Activated CD8-positive, alpha-beta T cell treated with anti-CD3 and anti-CD28 coated beads for 36 hours (primary cell): Measurements from ENCODE around the gene ARG2. TPM values are rescaled to one million over a fixed set of nuclear protein-coding genes. Genes with fewer than 3 reads are reported as not detected.

Experiments
- ATAC-seq: fragments of 200-7000 bp; cut with Tn5 transposase; one replicate; pipeline ENCODE4 v1.10.0; 2021; ENCODE audit warnings: mild to moderate bottlenecking, moderate library complexity
- CTCF ChIA-PET: fragments of 350-600 bp; sonication (Branson Sonifier 250); formaldehyde crosslinking; loops from one replicate; lab custom pipeline; 2021; ENCODE audit warnings: antibody characterized with exemption; lab: Charles Lee
- POLR2A ChIA-PET: fragments of 350-600 bp; sonication (Branson Sonifier 250); formaldehyde crosslinking; loops from one replicate; lab custom pipeline; 2021; ENCODE audit warnings: antibody characterized with exemption; lab: Charles Lee
- DNase-seq: peaks from one replicate; pipeline ENCODE4 v3.0.0-alpha.2; 2020
- H3K27ac Mint-ChIP-seq: one replicate; pipeline ENCODE4 v1.8.0; 2021; ENCODE audit warnings: mild to moderate bottlenecking, mixed read lengths
- H3K27me3 Mint-ChIP-seq: one replicate; pipeline ENCODE4 v1.8.0; 2021; ENCODE audit warnings: mixed read lengths
- H3K36me3 Mint-ChIP-seq: one replicate; pipeline ENCODE4 v1.8.0; 2021; ENCODE audit warnings: low read depth, mixed read lengths
- H3K4me1 Mint-ChIP-seq: one replicate; pipeline ENCODE4 v1.8.0; 2021; ENCODE audit warnings: low read depth, mixed read lengths
- H3K4me3 Mint-ChIP-seq: one replicate; pipeline ENCODE4 v1.8.0; 2021; ENCODE audit warnings: mild to moderate bottlenecking, moderate library complexity, mixed read lengths
- H3K9me3 Mint-ChIP-seq: one replicate; pipeline ENCODE4 v1.8.0; 2021; ENCODE audit warnings: mixed read lengths
- intact Hi-C: fragments of 100-400 bp; cut with micrococcal nuclease; formaldehyde crosslinking; loops from one replicate; pipeline ENCODE4 v1.10.0; 2022
- total RNA-seq, 2 experiments: library from RNA; stranded (reverse); gene quantifications; one replicate each; pipeline ENCODE4 v1.2.3, GENCODE V29; 2021
- TF ChIP-seq, protein P1 (sequence below): fragments of 200-600 bp; IDR thresholded peaks from one replicate; pipeline ENCODE4 v1.8.0; 2022; ENCODE audit warnings: antibody characterized with exemption, mild to moderate bottlenecking

The ARG2 gene
- total RNA-seq, result 1 to 10 TPM; 9.9 TPM

DNA sequence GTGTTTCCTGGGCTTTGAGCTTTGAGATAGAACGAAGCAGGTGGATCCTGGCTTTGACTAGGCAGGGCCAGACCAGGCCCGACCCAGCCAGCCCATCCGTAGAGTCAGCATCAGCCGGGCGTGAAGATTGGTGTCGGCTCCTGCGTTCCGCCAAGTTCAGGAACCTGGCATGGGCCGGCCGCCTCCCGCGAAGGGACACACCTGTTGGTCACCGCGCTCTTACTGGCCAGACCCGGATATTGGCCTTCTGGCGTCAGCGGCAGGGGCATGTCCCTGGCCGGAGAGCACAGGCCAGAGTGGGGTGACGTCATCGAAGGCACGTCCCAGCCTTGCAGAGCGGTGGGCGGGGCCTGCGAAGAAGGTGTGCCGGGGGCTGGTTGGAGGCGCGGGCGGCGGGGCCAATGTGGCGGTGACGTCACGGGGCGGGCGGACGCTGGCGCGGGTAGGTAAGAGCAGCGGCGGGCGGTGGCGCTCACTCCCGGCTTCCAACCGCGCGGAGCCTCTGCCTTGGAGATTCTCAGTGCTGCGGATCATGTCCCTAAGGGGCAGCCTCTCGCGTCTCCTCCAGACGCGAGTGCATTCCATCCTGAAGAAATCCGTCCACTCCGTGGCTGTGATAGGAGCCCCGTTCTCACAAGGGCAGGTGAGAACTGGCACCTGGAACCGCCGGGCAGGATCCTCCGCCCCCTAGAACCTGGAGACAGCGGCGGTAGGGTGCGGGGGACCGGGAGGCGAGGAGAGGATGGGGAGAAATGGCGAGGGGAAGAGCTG lies at the start of gene ARG2:
Gene ARG2 (plus strand): TSS at position 475 of the 771 bp plus-strand sequence. CDS start 58 bp downstream, at position 533.
- Mint-ChIP-seq H3K27ac (peak within 1 kb of the TSS; percentile 78), H3K36me3 (no peaks in the 10 kb centered on the region), H3K4me1 (peaks cover 27% of the 10 kb centered on the region), H3K27me3 (peaks cover 12% of the 10 kb centered on the region), H3K9me3 (no peaks in the 10 kb centered on the region), H3K4me3 (peak within 1 kb of the TSS; percentile 83)
- TF ChIP-seq, protein P1, sequence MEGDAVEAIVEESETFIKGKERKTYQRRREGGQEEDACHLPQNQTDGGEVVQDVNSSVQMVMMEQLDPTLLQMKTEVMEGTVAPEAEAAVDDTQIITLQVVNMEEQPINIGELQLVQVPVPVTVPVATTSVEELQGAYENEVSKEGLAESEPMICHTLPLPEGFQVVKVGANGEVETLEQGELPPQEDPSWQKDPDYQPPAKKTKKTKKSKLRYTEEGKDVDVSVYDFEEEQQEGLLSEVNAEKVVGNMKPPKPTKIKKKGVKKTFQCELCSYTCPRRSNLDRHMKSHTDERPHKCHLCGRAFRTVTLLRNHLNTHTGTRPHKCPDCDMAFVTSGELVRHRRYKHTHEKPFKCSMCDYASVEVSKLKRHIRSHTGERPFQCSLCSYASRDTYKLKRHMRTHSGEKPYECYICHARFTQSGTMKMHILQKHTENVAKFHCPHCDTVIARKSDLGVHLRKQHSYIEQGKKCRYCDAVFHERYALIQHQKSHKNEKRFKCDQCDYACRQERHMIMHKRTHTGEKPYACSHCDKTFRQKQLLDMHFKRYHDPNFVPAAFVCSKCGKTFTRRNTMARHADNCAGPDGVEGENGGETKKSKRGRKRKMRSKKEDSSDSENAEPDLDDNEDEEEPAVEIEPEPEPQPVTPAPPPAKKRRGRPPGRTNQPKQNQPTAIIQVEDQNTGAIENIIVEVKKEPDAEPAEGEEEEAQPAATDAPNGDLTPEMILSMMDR, result no peak
- peak; percentile 92 for ATAC-seq
- intact Hi-C loops, result loop anchor here (2.0 kb wide), 2 partner anchors 47 to 85 kb away; no protein-coding TSS in a partner anchor
- DNase-seq, result peak; percentile 98
- POLR2A ChIA-PET, result interaction anchor here (0.7 to 1.7 kb wide), 4 partner anchors 20 to 85 kb away, joined by 3 to 8 read pairs (median 4); partner anchors contain the start of gene PIGH
- CTCF ChIA-PET, result interaction anchor here (0.7 to 3.4 kb wide), 49 partner anchors 7 to 260 kb away, joined by 3 to 119 read pairs (median 5); partner anchors contain the start of genes ATP6V1D, EIF2S1, PIGH and PLEKHH1

DNA sequence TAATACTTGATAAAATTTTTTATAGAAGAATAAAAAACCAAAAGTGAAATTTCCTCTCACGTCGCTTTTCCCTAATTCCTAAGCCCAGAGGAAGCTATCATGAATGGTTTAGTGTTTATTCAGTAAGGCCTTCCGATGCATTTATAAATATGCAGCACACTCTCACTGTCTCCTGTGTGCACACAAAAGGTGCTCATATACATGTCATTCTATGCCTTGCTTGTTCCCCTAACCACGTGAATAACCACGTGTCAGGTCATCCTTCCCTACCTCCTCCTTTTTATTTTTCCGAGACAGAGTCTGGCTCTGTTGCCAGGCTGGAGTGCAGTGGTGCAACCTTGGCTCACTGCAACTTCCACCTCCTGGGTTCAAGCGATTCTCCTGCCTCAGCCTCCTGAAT lies 49.3 kb upstream of the ARG2 start:
- H3K4me1 Mint-ChIP-seq, result peaks cover 3% of the 10 kb centered on the region
- ATAC-seq (no peak), DNase-seq (no peak)
- intact Hi-C loops, result loop anchor here (1.0 kb wide), 1 partner anchor 143 kb away; no protein-coding TSS in a partner anchor
- CTCF ChIA-PET, result interaction anchor here (0.8 to 6.9 kb wide), 35 partner anchors 8 to 184 kb away, joined by 3 to 199 read pairs (median 8); partner anchors contain the start of genes PLEKHH1, RDH12 and TMEM229B
- H3K9me3 Mint-ChIP-seq, result no peaks in the 10 kb centered on the region
- POLR2A ChIA-PET, result interaction anchor here (0.9 to 2.2 kb wide), 2 partner anchors 44 to 82 kb away, joined by 3 to 5 read pairs; partner anchors contain the start of gene TMEM229B
- no peak overlapping the region for H3K27ac Mint-ChIP-seq
- H3K36me3 Mint-ChIP-seq, result no peaks in the 10 kb centered on the region
- no peak overlapping the region for H3K4me3 Mint-ChIP-seq
- no peaks in the 10 kb centered on the region for H3K27me3 Mint-ChIP-seq
- TF ChIP-seq, protein P1, result no peak

DNA sequence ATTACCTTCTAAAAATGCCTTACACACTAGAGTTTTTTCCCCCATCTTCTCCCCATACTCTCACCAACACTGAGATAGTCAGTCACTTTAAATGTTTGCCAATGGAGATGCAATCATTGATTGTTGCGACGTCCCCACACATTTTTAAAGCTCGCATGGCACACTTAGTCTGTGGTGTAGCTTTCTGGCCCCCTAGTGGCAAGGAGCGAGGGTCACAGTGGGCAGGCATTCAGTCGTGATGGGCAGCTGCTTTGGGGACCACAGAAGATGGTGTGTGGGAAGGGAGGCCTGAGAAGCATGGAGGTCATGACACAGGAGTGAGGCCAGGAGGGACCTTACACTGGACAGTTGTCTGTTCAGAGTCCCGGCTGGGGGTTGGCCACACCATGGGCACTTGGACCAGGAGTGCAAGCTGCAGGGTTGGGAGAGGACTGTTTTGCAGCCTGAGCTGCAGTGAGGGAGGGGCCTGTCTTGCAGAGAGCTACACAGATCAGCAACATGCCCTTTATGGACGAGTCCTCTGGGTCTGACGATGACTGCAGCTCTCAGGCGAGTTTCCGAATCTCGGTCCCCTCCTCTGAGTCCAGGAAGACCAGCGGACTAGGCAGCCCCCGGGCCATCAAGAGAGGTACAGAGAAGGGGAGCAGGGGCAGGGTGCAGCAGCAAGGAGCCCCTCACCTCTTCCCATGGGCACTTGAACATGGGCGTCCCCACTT lies 48.3 kb upstream of the ARG2 start:
- TF ChIP-seq, protein P1, result peak; percentile 83
- POLR2A ChIA-PET, result interaction anchor here (0.6 to 2.2 kb wide), 5 partner anchors 17 to 147 kb away, joined by 3 to 5 read pairs (median 3); partner anchors contain the start of gene TMEM229B
- DNase-seq, result peak; percentile 84
- peak; percentile 96 for ATAC-seq
- no peaks in the 10 kb centered on the region for H3K9me3 Mint-ChIP-seq
- no peaks in the 10 kb centered on the region for H3K36me3 Mint-ChIP-seq
- CTCF ChIA-PET, result interaction anchor here (0.6 to 6.9 kb wide), 68 partner anchors 9 to 202 kb away, joined by 3 to 199 read pairs (median 5); partner anchors contain the start of genes PIGH, PLEK2, PLEKHH1 and RDH12
- intact Hi-C loops, result no loop called here
- H3K4me1 Mint-ChIP-seq, result peaks cover 3% of the 10 kb centered on the region
- H3K27me3 Mint-ChIP-seq, result no peaks in the 10 kb centered on the region
- H3K27ac Mint-ChIP-seq, result no peak overlapping the region
- H3K4me3 Mint-ChIP-seq, result no peak overlapping the region

- H3K27me3 Mint-ChIP-seq, result no peaks in the 10 kb centered on the region
- ATAC-seq (no peak), DNase-seq (no peak)
- ChIA-PET POLR2A (interaction anchor here (1.0 to 2.2 kb wide), 4 partner anchors 40 to 147 kb away, joined by 3 to 5 read pairs (median 3); no protein-coding TSS in a partner anchor), CTCF (interaction anchor here (0.7 to 6.9 kb wide), 57 partner anchors 9 to 203 kb away, joined by 3 to 199 read pairs (median 6); partner anchors contain the start of genes PIGH, PLEK2, PLEKHH1 and RDH12)
- H3K36me3 Mint-ChIP-seq, result no peaks in the 10 kb centered on the region
- no peak overlapping the region for H3K27ac Mint-ChIP-seq
- H3K9me3 Mint-ChIP-seq, result no peaks in the 10 kb centered on the region
- no peak overlapping the region for H3K4me3 Mint-ChIP-seq
- TF ChIP-seq, protein P1, result no peak
- peaks cover 3% of the 10 kb centered on the region for H3K4me1 Mint-ChIP-seq
- intact Hi-C loops, result no loop called here
Measured at GRCh38 chr14:67571991-67572323, 47.8 kb upstream of the ARG2 start.
